Kidney (tissue), 14 donors: ENCODE measurements around the gene CRTC3. TPM values are rescaled to one million over a fixed set of nuclear protein-coding genes. Genes with fewer than 3 reads are reported as not detected.
"Not testable (repeated sequence)": the region's sequence is repeated elsewhere in the genome, so short reads cannot be mapped to it uniquely, and the experiment has no call there.

Source experiments
- DNase-seq, 5 donors: peaks; one replicate each; pipeline ENCODE4 v3.0.0-alpha.2; 2013 to 2020
- FAIRE-seq: peaks from 2 replicates; lab custom pipeline; 2012; peaks lifted over from hg19 to GRCh38; lab: Jason Lieb, UNC
- H3K27ac ChIP-seq, 2 donors: one replicate each; pipeline ENCODE4 v1.7.0; 2013; ENCODE audit warnings: low read depth in 2 of 2, low read length in 2 of 2, inconsistent platforms in 1 of 2
- H3K27me3 ChIP-seq: one replicate; pipeline ENCODE4 v1.7.1; 2013; ENCODE audit warnings: low read length, inconsistent platforms; ENCODE audit not compliant: control insufficient read depth, insufficient read depth
- H3K36me3 ChIP-seq, 3 donors: one replicate each; pipeline versions ENCODE4 v1.7.0 to v1.7.1; 2013; ENCODE audit warnings: low read length in 3 of 3, control low read depth in 1 of 3, inconsistent platforms in 1 of 3; ENCODE audit not compliant: insufficient read depth in 3 of 3, control insufficient read depth in 2 of 3
- H3K4me1 ChIP-seq, 3 donors: one replicate each; pipeline versions ENCODE4 v1.7.0 to v1.7.1; 2013; ENCODE audit warnings: low read length in 3 of 3, inconsistent platforms in 1 of 3, low read depth in 1 of 3; ENCODE audit not compliant: control insufficient read depth in 2 of 3, insufficient read depth in 2 of 3
- H3K4me3 ChIP-seq, 3 donors: one replicate each; pipeline versions ENCODE4 v1.7.0 to v1.8.1; 2013; ENCODE audit warnings: low read length in 3 of 3, control low read depth in 1 of 3, inconsistent platforms in 1 of 3
- H3K9ac ChIP-seq, 3 donors: one replicate each; pipeline versions ENCODE4 v1.7.0 to v1.7.1; 2013; ENCODE audit warnings: low read length in 3 of 3, control low read depth in 1 of 3, inconsistent platforms in 1 of 3
- H3K9me3 ChIP-seq, 3 donors: one replicate each; pipeline versions ENCODE4 v1.7.0 to v1.7.1; 2013; ENCODE audit warnings: low read length in 3 of 3, control low read depth in 1 of 3, inconsistent platforms in 1 of 3; ENCODE audit not compliant: control insufficient read depth in 2 of 3, insufficient read depth in 1 of 3
- intact Hi-C: fragments of 100-400 bp; cut with DNase I; formaldehyde crosslinking; loops from one replicate; pipeline ENCODE4 v1.11.1; 2022
- polyA plus RNA-seq: library from polyadenylated mRNA; stranded (reverse); fragments of 350-450 nt; fragmentation: Illumina TruSeq; extraction: RNeasy Lipid Tissue Mini Kit (QIAGEN cat#74804); gene quantifications from one replicate; pipeline ENCODE4 v1.2.3, GENCODE V29; 2014; ENCODE audit warnings: low read depth, low replicate concordance; ENCODE audit not compliant: insufficient read depth
- total RNA-seq: library from RNA; stranded (reverse); fragmentation: NEBNext Ultra II Directional; extraction: Animal tissue kit (Norgen Biotek cat#: 25700); gene quantifications from one replicate; pipeline ENCODE4 v1.2.1, GENCODE V29; 2021
- TF ChIP-seq, protein P1 (sequence below): IDR thresholded peaks from 3 replicates; pipeline ENCODE4 v1.5.1; 2012; ENCODE audit warnings: mild to moderate bottlenecking, moderate library complexity, borderline replicate concordance; ENCODE audit not compliant: insufficient read depth; ENCODE audit errors: extremely low read depth
- donor health status: control.
- donor health status: control.
- donor health status: control.
- donor health status: control.
- donor health status: control.
- donor health status: DM: yes; HTN: yes; CAD: no.
- donor health status: Normal renal cell carcinoma (clear cell type).

Gene CRTC3
- total and polyA plus RNA-seq, 2 donors from 2014 or later: 9.2 to 49.0 TPM

DNA sequence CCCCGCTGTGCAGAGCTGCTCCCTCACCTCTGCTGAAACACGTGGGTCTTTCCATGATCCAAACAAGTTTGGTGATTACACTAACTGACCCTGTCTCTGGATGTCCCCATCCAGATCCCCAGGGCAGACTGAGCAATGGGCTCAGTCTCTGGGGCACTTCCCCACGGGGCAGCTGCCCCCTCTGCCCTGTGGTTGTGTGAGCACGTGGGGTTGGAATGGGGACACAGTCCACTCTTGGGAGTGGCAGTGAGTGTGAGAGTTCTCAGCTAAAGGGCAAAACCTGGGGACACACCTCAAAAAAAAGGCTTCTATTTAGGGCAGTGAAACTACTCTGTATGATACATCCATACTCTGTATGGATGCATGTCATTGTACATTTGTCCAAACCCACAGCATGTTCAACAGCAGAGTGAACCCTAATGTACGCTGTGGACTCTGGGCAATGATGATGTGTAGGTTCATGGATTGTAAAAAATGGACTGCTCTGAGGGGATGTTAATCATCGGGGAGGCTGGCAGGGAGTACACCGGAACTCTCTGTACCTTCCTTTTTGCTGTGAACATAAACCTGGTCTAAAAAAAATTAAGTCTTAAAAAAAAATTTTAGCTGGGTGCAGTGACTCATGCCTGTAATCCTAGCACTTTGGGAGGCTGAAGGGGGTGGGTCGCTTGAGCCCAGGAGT is 137.5 kb downstream of the CRTC3 start:
- TF ChIP-seq, protein P1, sequence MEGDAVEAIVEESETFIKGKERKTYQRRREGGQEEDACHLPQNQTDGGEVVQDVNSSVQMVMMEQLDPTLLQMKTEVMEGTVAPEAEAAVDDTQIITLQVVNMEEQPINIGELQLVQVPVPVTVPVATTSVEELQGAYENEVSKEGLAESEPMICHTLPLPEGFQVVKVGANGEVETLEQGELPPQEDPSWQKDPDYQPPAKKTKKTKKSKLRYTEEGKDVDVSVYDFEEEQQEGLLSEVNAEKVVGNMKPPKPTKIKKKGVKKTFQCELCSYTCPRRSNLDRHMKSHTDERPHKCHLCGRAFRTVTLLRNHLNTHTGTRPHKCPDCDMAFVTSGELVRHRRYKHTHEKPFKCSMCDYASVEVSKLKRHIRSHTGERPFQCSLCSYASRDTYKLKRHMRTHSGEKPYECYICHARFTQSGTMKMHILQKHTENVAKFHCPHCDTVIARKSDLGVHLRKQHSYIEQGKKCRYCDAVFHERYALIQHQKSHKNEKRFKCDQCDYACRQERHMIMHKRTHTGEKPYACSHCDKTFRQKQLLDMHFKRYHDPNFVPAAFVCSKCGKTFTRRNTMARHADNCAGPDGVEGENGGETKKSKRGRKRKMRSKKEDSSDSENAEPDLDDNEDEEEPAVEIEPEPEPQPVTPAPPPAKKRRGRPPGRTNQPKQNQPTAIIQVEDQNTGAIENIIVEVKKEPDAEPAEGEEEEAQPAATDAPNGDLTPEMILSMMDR: no peak
- intact Hi-C loops: no loop called here
- no peaks in the 10 kb centered on the region for H3K27me3 ChIP-seq
- no peak overlapping the region for H3K9ac ChIP-seq
- FAIRE-seq (no peak), DNase-seq (no peak)
- H3K9me3 ChIP-seq: no peaks in the 10 kb centered on the region
- no peak overlapping the region for H3K4me3 ChIP-seq
- no peaks in the 10 kb centered on the region for H3K36me3 ChIP-seq
- H3K4me1 ChIP-seq: no peaks in the 10 kb centered on the region
- H3K27ac ChIP-seq: no peak overlapping the region

GRCh38 chr15:90667755-90668345 is 138.1 kb downstream of the CRTC3 start:
- H3K4me1 ChIP-seq, FAIRE-seq, H3K27ac ChIP-seq, H3K27me3 ChIP-seq, H3K9ac ChIP-seq, H3K9me3 ChIP-seq, intact Hi-C loops, H3K4me3 ChIP-seq, H3K36me3 ChIP-seq: not testable (repeated sequence)
- peak in 1 of 5 donors; percentile 10 for DNase-seq

GRCh38 chr15:90670631-90671030 is 140.9 kb downstream of the CRTC3 start:
- H3K27me3 ChIP-seq, H3K4me1 ChIP-seq, H3K4me3 ChIP-seq, DNase-seq, FAIRE-seq, intact Hi-C loops, H3K9me3 ChIP-seq, H3K36me3 ChIP-seq, H3K9ac ChIP-seq, H3K27ac ChIP-seq: not testable (repeated sequence)

GRCh38 chr15:90671216-90671615 is 141.5 kb downstream of the CRTC3 start:
- Histone ChIP-seq H3K4me3 (no peak overlapping the region), H3K4me1 (no peaks in the 10 kb centered on the region), H3K9me3 (no peaks in the 10 kb centered on the region), H3K27ac (no peak overlapping the region), H3K9ac (no peak overlapping the region), H3K27me3 (no peaks in the 10 kb centered on the region), H3K36me3 (no peaks in the 10 kb centered on the region)
- TF ChIP-seq, protein P1: no peak
- FAIRE-seq (no peak), DNase-seq (no peak)
- intact Hi-C loops: no loop called here

GRCh38 chr15:90673357-90673756 is 143.6 kb downstream of the CRTC3 start:
- H3K36me3 ChIP-seq, H3K4me1 ChIP-seq, H3K4me3 ChIP-seq, FAIRE-seq, H3K9ac ChIP-seq, DNase-seq, H3K27ac ChIP-seq, H3K9me3 ChIP-seq, H3K27me3 ChIP-seq, intact Hi-C loops: not testable (repeated sequence)
